Mucosa of stomach (tissue), 1 donor: Measurements from ENCODE around the gene CSH1.
"Not testable (repeated sequence)": the region's sequence is repeated elsewhere in the genome, so short reads cannot be mapped to it uniquely, and the experiment has no call there.

Experiments used
- H3K27me3 ChIP-seq: one replicate; pipeline ENCODE4 v1.7.0; 2013; ENCODE audit warnings: mild to moderate bottlenecking, low read length; ENCODE audit not compliant: control insufficient read depth, insufficient read depth
- H3K36me3 ChIP-seq: one replicate; pipeline ENCODE4 v1.7.0; 2013; ENCODE audit warnings: low read length; ENCODE audit not compliant: control insufficient read depth, insufficient read depth
- H3K4me1 ChIP-seq: one replicate; pipeline ENCODE4 v1.7.0; 2013; ENCODE audit warnings: mild to moderate bottlenecking, low read length; ENCODE audit not compliant: control insufficient read depth, insufficient read depth
- H3K4me3 ChIP-seq: one replicate; pipeline ENCODE4 v1.7.0; 2013; ENCODE audit warnings: low read length
- H3K9ac ChIP-seq: one replicate; pipeline ENCODE4 v1.7.0; 2013; ENCODE audit warnings: mild to moderate bottlenecking, low read length, moderate library complexity
- H3K9me3 ChIP-seq: one replicate; pipeline ENCODE4 v1.7.0; 2013; ENCODE audit warnings: mild to moderate bottlenecking, low read length, moderate library complexity; ENCODE audit not compliant: control insufficient read depth
- donor health status: Pancreatic carcinoma.

Gene CSH1

GRCh38 chr17:63911657-63912100 lies 15.3 kb upstream of the CSH1 start:
- Histone ChIP-seq H3K9ac (no peak overlapping the region), H3K4me3 (no peak overlapping the region), H3K27me3 (peaks cover 7% of the 10 kb centered on the region), H3K4me1 (no peaks in the 10 kb centered on the region), H3K36me3 (no peaks in the 10 kb centered on the region), H3K9me3 (no peaks in the 10 kb centered on the region)

GRCh38 chr17:63911041-63911635 lies 14.8 kb upstream of the CSH1 start, which contains the start of gene CSHL1:
TSS of gene CSHL1 (minus strand) at chr17:63911258. CDS start at chr17:63911196, 62 bp downstream.
- H3K4me1 ChIP-seq: no peaks in the 10 kb centered on the region
- no peak within 1 kb of the TSS for H3K4me3 ChIP-seq
- no peak within 1 kb of the TSS for H3K9ac ChIP-seq
- peaks cover 7% of the 10 kb centered on the region for H3K27me3 ChIP-seq
- no peaks in the 10 kb centered on the region for H3K36me3 ChIP-seq
- H3K9me3 ChIP-seq: no peaks in the 10 kb centered on the region

- Histone ChIP-seq H3K9me3 (no peaks in the 10 kb centered on the region), H3K4me1 (no peaks in the 10 kb centered on the region), H3K36me3 (no peaks in the 10 kb centered on the region), H3K4me3 (no peak overlapping the region), H3K9ac (no peak overlapping the region), H3K27me3 (peaks cover 7% of the 10 kb centered on the region)
Observed at GRCh38 chr17:63910096-63910495, 13.7 kb upstream of the CSH1 start.

- H3K9me3 ChIP-seq, H3K27me3 ChIP-seq, H3K36me3 ChIP-seq, H3K9ac ChIP-seq, H3K4me1 ChIP-seq, H3K4me3 ChIP-seq: not testable (repeated sequence)
Observed at GRCh38 chr17:63909586-63909985, 13.2 kb upstream of the CSH1 start.

GRCh38 chr17:63907161-63907778 lies 10.9 kb upstream of the CSH1 start:
- H3K9me3 ChIP-seq, H3K36me3 ChIP-seq, H3K4me1 ChIP-seq, H3K4me3 ChIP-seq, H3K27me3 ChIP-seq, H3K9ac ChIP-seq: not testable (repeated sequence)

GRCh38 chr17:63904796-63905195 lies 8.4 kb upstream of the CSH1 start:
- not testable (repeated sequence) for H3K36me3 ChIP-seq, H3K27me3 ChIP-seq, H3K9ac ChIP-seq, H3K4me1 ChIP-seq, H3K4me3 ChIP-seq, H3K9me3 ChIP-seq

GRCh38 chr17:63903787-63904201 lies 7.4 kb upstream of the CSH1 start:
- H3K9ac ChIP-seq, H3K27me3 ChIP-seq, H3K4me3 ChIP-seq, H3K4me1 ChIP-seq, H3K9me3 ChIP-seq, H3K36me3 ChIP-seq: not testable (repeated sequence)

- not testable (repeated sequence) for H3K36me3 ChIP-seq, H3K9me3 ChIP-seq, H3K4me1 ChIP-seq, H3K4me3 ChIP-seq, H3K27me3 ChIP-seq, H3K9ac ChIP-seq
Observed at GRCh38 chr17:63901971-63902370, 5.6 kb upstream of the CSH1 start.

GRCh38 chr17:63898899-63899798 lies 2.8 kb upstream of the CSH1 start:
- H3K4me1 ChIP-seq, H3K27me3 ChIP-seq, H3K9me3 ChIP-seq: not testable (repeated sequence)

GRCh38 chr17:63894821-63895220 lies 1.6 kb downstream of the CSH1 start:
- H3K36me3 ChIP-seq, H3K27me3 ChIP-seq, H3K9me3 ChIP-seq, H3K4me1 ChIP-seq, H3K9ac ChIP-seq, H3K4me3 ChIP-seq: not testable (repeated sequence)

More at GRCh38 chr17:63898899-63899798, 2.8 kb upstream of the CSH1 start:
- not testable (repeated sequence) for H3K9ac ChIP-seq, H3K36me3 ChIP-seq, H3K4me3 ChIP-seq

GRCh38 chr17:63894021-63894420 lies 2.4 kb downstream of the CSH1 start:
- not testable (repeated sequence) for H3K4me3 ChIP-seq, H3K36me3 ChIP-seq, H3K9me3 ChIP-seq, H3K4me1 ChIP-seq, H3K27me3 ChIP-seq, H3K9ac ChIP-seq

- not testable (repeated sequence) for H3K9me3 ChIP-seq, H3K9ac ChIP-seq, H3K4me3 ChIP-seq, H3K36me3 ChIP-seq, H3K27me3 ChIP-seq, H3K4me1 ChIP-seq
Observed at GRCh38 chr17:63892316-63893037, 3.9 kb downstream of the CSH1 start.
